Progenitor cell of endocrine pancreas (in vitro differentiated cells): Measurements from ENCODE around the gene EYS. TPM values are rescaled to one million over a fixed set of nuclear protein-coding genes. Genes with fewer than 3 reads are reported as not detected.

Experiments used
- DNase-seq: peaks from one replicate; pipeline ENCODE4 v3.0.0; 2021; ENCODE audit warnings: low spot score; ENCODE audit not compliant: unreplicated experiment
- H3K27ac Mint-ChIP-seq: 2 replicates; pipeline ENCODE4 v1.8.0; 2021; ENCODE audit warnings: mild to moderate bottlenecking, moderate library complexity, mixed read lengths
- H3K27me3 Mint-ChIP-seq: 2 replicates; pipeline ENCODE4 v1.8.0; 2021; ENCODE audit warnings: mixed read lengths
- H3K36me3 Mint-ChIP-seq: 2 replicates; pipeline ENCODE4 v1.8.0; 2022; ENCODE audit warnings: mixed read lengths; ENCODE audit not compliant: insufficient read depth
- H3K4me1 Mint-ChIP-seq: 2 replicates; pipeline ENCODE4 v1.8.0; 2021; ENCODE audit warnings: low read depth, mixed read lengths
- H3K4me3 Mint-ChIP-seq: 2 replicates; pipeline ENCODE4 v1.8.0; 2021; ENCODE audit warnings: low read depth, mild to moderate bottlenecking, moderate library complexity, mixed read lengths
- H3K9me3 Mint-ChIP-seq: 2 replicates; pipeline ENCODE4 v1.8.0; 2021; ENCODE audit warnings: low read depth, mixed read lengths
- CTCF ChIP-seq: fragments of 200-600 bp; sonication (generic); IDR thresholded peaks from one replicate; pipeline ENCODE4 v1.5.0; 2021; ENCODE audit warnings: antibody characterized with exemption, mild to moderate bottlenecking; ENCODE audit not compliant: unreplicated experiment
- total RNA-seq: library from RNA; stranded (reverse); gene quantifications from 2 replicates; pipeline ENCODE4 v1.2.1, GENCODE V29; 2021

Gene EYS
- total RNA-seq, 1 donor from 2014 or later: 0.46 TPM

- Mint-ChIP-seq H3K36me3 (no peaks in the 10 kb centered on the region), H3K27ac (no peak overlapping the region), H3K4me1 (no peaks in the 10 kb centered on the region), H3K9me3 (no peaks in the 10 kb centered on the region), H3K27me3 (no peaks in the 10 kb centered on the region), H3K4me3 (no peak overlapping the region)
- no peak for TF ChIP-seq CTCF
- no peak for DNase-seq
Observed at GRCh38 chr6:65295812-65296211, 411.2 kb downstream of the EYS start.

GRCh38 chr6:65289491-65289890 is 417.5 kb downstream of the EYS start:
- Mint-ChIP-seq H3K27ac (no peak overlapping the region), H3K9me3 (no peaks in the 10 kb centered on the region), H3K4me1 (no peaks in the 10 kb centered on the region), H3K27me3 (no peaks in the 10 kb centered on the region), H3K4me3 (no peak overlapping the region), H3K36me3 (no peaks in the 10 kb centered on the region)
- no peak for TF ChIP-seq CTCF
- no peak for DNase-seq

GRCh38 chr6:65285275-65285674 is 421.8 kb downstream of the EYS start:
- no peak for DNase-seq
- H3K27me3 Mint-ChIP-seq: no peaks in the 10 kb centered on the region
- TF ChIP-seq CTCF: no peak
- no peaks in the 10 kb centered on the region for H3K36me3 Mint-ChIP-seq
- H3K4me1 Mint-ChIP-seq: no peaks in the 10 kb centered on the region
- H3K9me3 Mint-ChIP-seq: no peaks in the 10 kb centered on the region
- no peak overlapping the region for H3K4me3 Mint-ChIP-seq
- H3K27ac Mint-ChIP-seq: no peak overlapping the region

- Mint-ChIP-seq H3K36me3 (no peaks in the 10 kb centered on the region), H3K9me3 (no peaks in the 10 kb centered on the region), H3K4me1 (no peaks in the 10 kb centered on the region), H3K4me3 (no peak overlapping the region), H3K27me3 (no peaks in the 10 kb centered on the region), H3K27ac (no peak overlapping the region)
- no peak for TF ChIP-seq CTCF
- DNase-seq: no peak
Observed at GRCh38 chr6:65280060-65280459, 427.0 kb downstream of the EYS start.

GRCh38 chr6:65262241-65262640 is 444.8 kb downstream of the EYS start:
- Mint-ChIP-seq H3K27me3 (no peaks in the 10 kb centered on the region), H3K27ac (no peak overlapping the region), H3K9me3 (peaks cover 4% of the 10 kb centered on the region), H3K36me3 (no peaks in the 10 kb centered on the region), H3K4me3 (no peak overlapping the region), H3K4me1 (no peaks in the 10 kb centered on the region)
- TF ChIP-seq CTCF: no peak
- DNase-seq: no peak
